Nasal cavity respiratory epithelium epithelial cell of viscerocranial mucosa (primary cell): ENCODE measurements around the gene ANKFN1. TPM values are rescaled to one million over a fixed set of nuclear protein-coding genes. Genes with fewer than 3 reads are reported as not detected.

Experiments
- total RNA-seq: library from RNA; depleted of rRNA; stranded (reverse); fragments of >200 nt; gene quantifications from 2 replicates; pipeline ENCODE4 v1.2.3, GENCODE V29; 2014

Gene ANKFN1
- not detected in 2 replicates for total RNA-seq

GRCh38 chr17:56152874-56153602 lies at the start of gene ANKFN1:
Gene ANKFN1 (plus strand): TSS chr17:56153475. CDS start chr17:56212668, 59,193 bp downstream.

